SK-N-SH treated with all-trans-retinoic acid at 6 μM for 48 hours (cell line): Measurements from ENCODE around the gene LAMA3.

Source experiments
- ESRRG ChIP-seq: fragments of 250-450 bp; sonication (Bioruptor Pico); IDR thresholded peaks from 2 replicates; pipeline ENCODE4 v1.6.1; 2021; ENCODE audit warnings: mild to moderate bottlenecking
- ISL1 ChIP-seq: fragments of 250-450 bp; sonication (Bioruptor Pico); IDR thresholded peaks from 2 replicates; pipeline ENCODE4 v2.1.2; 2022; ENCODE audit warnings: mild to moderate bottlenecking, moderate library complexity
- ZNF8 ChIP-seq: fragments of 450-650 bp; formaldehyde crosslinking; IDR thresholded peaks from 2 replicates; pipeline ENCODE4 v1.5.0; 2020; ENCODE audit warnings: mild to moderate bottlenecking, moderate library complexity
- TF ChIP-seq, protein P1 (sequence below): fragments of 250-450 bp; sonication (Bioruptor Pico); IDR thresholded peaks from 2 replicates; pipeline ENCODE4 v1.8.0; 2020; ENCODE audit warnings: mild to moderate bottlenecking, moderate library complexity, borderline replicate concordance

DNA sequence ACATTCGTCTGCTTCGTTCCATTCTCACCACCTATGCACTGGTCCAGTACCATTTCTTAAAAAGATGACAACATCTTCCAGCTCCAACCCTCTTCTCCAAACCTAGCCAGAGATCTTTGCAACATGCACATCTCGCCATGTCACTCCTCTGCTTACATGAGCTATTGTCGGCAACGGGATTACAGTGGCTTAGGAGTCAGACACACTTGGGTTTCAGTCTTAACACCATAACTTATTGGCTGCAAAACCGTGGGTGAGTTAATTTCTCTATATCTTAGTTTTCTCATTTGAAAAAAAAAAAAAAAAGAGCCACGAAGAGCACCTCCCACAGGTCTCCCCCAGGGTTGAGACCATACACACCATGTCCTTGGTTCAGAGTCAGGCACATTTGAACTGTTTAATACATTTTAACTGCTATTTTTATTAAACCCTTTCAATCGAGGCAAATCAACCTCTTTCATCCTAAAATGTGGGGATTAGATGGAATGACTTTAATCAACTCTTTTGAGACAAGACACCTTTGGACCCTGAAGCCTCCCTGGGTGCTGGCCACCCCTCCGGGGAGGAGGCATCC is 27.4 kb upstream of the LAMA3 start:
- TF ChIP-seq ISL1 (CRISPR knock-in tag), result no peak
- TF ChIP-seq, protein P1, sequence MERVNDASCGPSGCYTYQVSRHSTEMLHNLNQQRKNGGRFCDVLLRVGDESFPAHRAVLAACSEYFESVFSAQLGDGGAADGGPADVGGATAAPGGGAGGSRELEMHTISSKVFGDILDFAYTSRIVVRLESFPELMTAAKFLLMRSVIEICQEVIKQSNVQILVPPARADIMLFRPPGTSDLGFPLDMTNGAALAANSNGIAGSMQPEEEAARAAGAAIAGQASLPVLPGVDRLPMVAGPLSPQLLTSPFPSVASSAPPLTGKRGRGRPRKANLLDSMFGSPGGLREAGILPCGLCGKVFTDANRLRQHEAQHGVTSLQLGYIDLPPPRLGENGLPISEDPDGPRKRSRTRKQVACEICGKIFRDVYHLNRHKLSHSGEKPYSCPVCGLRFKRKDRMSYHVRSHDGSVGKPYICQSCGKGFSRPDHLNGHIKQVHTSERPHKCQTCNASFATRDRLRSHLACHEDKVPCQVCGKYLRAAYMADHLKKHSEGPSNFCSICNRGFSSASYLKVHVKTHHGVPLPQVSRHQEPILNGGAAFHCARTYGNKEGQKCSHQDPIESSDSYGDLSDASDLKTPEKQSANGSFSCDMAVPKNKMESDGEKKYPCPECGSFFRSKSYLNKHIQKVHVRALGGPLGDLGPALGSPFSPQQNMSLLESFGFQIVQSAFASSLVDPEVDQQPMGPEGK (CRISPR knock-in tag), result no peak
- TF ChIP-seq ZNF8 (CRISPR knock-in tag), result no peak
- no peak for TF ChIP-seq ESRRG
